Measurements from ENCODE around the gene SHFL.

The SHFL gene

DNA sequence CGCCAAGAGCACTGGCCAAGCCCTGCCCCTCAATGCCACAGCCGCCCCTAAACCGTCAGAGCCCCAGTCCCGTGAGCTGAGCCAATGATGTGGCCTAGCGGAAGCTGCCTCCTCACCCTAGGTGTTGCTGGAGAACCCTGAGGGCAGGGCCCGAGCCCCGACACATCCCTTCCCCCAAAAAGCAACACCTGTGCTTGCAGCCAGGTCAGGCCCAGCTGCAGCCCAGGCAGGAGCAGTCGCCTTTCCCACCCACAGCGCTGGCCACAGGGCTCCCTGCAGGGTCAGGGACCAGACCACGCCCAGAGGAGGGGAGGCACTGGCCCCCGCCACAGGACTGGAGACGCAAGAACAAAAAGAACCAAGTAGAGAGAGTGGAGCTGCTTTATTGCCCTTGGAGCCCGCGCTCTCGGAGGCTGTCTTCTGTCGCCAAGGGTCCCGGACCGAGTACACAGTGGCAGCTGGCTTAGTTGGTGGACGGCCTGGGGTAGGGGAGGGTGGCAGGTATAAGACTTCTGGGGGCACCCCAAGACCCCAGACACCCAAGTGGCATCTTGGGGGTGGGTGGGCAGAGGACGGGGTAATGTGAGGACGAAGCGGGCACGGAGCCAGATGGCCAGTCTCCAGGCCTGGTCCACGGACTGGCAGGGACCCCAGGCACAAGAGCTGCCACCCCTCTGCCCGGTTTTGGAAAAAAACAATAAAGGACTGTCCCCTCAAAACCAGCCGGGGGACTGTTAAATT is 28.7 kb downstream of the SHFL start:
- DNase-seq (ENCODE audit: low spot score), result no peak

GRCh38 chr19:10115392-10116084 is 29.4 kb downstream of the SHFL start:
- no peak for TF ChIP-seq CTCF (IDR thresholded peaks at IDR 0.05; ENCODE audit: extremely low read depth, missing control alignments)
- no peak for DNase-seq (ENCODE audit: low spot score)

More for the DNA sequence above, 28.7 kb downstream of the SHFL start:
- no peak for TF ChIP-seq CTCF (IDR thresholded peaks at IDR 0.05; ENCODE audit: extremely low read depth, missing control alignments)

- TF ChIP-seq CTCF (IDR thresholded peaks at IDR 0.05; ENCODE audit: extremely low read depth, missing control alignments), result no peak
- DNase-seq (ENCODE audit: low spot score), result no peak
Measured at GRCh38 chr19:10116085-10116865, 30.2 kb downstream of the SHFL start.

DNA sequence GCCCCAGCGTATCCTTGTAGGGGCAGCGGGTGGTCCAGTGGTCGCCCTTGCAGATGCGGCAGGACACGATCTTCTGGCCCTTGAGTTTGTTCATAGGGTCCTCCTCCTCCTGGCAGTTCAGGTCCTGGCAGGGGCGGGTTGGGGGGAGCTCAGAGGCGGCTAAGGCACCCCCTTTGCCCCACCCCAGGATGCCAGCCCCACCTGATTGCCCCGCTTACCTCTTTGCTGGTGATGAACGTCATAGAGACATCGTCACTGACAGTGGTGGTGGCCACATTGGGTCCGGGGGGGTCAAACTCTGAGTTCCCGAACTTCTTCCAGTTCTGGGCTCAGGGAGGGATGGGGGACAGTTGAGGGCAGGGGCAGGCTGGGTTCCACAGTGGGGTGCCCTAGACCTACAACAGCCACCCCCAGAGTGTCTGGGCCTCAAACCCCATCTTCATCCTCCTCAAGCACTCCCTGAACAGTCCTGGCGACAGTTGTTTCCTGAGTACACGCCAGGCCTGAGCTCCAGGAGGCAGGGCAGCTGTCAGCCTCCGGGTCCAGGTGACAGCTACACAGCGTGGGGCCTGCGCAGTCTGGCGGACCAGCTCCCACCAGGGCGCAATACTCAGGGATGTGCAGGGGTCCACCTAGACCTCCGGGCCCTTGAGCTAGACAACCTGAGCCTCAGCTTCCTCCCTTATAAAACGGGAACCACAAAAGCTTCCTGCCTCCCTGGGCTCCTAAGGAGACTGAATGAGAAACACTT is 30.9 kb downstream of the SHFL start:
- no peak for DNase-seq (ENCODE audit: low spot score)
- TF ChIP-seq CTCF (IDR thresholded peaks at IDR 0.05; ENCODE audit: extremely low read depth, missing control alignments), result no peak

DNA sequence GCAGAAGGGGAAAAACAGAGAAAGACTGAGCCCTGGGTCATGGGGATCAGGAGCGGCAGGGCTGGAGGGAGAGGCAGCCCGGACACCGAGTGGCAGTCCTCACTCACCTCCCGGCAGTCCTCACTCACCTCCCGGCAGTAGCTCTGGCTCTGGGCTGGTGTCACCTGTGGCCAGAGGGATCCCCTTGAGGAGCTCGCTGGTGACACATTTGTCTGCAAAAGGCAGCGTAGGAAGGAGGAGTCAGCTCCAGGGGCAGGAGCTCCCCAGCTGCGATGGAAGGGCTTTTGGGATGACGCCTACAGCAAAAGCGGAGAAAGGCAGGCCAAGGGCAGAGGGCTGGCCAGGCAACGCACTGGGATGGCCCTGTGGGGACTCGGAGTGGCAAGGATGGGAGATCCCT is 32.8 kb downstream of the SHFL start:
- no peak for DNase-seq (ENCODE audit: low spot score)
- no peak for TF ChIP-seq CTCF (IDR thresholded peaks at IDR 0.05; ENCODE audit: extremely low read depth, missing control alignments)

DNA sequence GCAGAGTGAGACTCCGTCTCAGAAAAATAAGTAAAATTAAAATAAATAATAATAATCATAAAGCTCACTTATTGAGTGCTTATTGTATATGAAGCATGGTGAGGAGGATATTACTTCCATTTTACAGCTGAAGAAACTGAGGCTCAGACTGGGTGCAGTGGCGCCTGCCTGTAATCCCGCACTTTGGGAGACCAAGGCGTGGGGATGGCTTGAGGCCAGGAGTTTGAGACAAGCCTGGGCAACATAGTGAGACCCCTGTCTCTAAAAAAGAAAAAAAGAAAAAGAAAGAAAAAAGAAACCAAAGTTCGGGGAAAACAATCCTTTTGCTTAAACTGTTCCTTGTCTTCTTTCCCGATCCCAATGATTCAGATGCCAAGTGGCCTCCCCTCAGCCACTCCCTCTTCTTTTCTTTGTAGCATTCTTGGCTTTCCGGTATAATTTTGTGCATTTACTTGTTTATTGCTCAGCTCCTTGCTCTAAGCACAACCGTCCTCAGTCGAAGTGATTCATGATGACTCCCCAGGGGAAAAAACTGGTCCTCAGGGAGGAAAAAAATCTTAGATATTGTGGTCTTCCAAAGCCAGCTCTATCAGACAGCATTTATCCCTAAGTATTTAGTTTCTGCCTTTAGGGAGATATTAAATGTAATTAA is 34.5 kb downstream of the SHFL start:
- no peak for TF ChIP-seq CTCF (IDR thresholded peaks at IDR 0.05; ENCODE audit: extremely low read depth, missing control alignments)
- DNase-seq (ENCODE audit: low spot score), result no peak

Data from GM20000 (cell line).